HT1080 (cell line): ENCODE results near the gene NTNG1. TPM values are rescaled to one million over a fixed set of nuclear protein-coding genes. Genes with fewer than 3 reads are reported as not detected.

Experiments
- DNase-seq: peaks from one replicate; pipeline ENCODE4 v3.0.0-alpha.2; 2015; ENCODE audit warnings: low read depth
- total RNA-seq: library from RNA; depleted of rRNA; stranded (reverse); fragments of >200 nt; shearing (Covaris generic); gene quantifications from 2 replicates; pipeline ENCODE4 v1.2.3, GENCODE V29; 2014

Gene NTNG1
- total RNA-seq, 1 experiment from 2014 or later, result 16.0 TPM

DNA sequence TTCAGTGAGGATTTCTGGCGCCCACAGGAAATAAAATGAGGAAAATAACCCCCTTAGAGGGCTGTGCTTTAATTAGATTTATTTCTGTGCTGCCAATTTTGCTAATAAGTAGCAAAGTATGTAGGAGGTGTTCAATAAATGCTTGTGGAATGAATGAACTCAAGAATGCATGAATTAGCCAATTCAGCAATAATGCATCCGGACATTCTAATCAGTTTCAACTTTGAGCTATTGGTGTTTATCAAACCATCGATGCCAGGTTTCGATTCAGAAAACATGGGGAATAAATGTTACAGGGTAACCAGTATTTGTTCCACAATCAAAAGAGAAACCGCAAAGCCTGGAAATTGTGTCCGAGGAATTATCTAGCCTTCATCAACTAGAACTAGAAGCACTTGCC is 353.2 kb downstream of the NTNG1 start:
- no peak for DNase-seq

DNA sequence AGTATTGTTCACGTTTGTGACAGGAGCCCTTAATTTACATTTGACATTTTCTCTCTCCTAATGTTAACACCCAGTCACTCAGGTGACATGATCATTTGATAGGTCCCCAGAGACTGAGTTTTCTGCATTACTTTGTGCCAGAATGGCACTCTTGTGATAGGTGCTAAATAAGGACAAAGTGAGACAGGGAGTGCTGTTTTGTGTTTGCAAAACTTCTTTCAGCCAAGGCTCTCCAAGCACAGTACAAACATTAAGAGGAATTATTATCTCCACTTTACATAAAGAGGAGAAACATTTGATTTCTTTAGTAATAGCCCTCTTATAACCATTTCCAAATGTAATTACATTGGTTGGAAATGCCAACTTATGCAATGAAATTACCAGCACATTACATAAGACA is 355.2 kb downstream of the NTNG1 start:
- no peak for DNase-seq

DNA sequence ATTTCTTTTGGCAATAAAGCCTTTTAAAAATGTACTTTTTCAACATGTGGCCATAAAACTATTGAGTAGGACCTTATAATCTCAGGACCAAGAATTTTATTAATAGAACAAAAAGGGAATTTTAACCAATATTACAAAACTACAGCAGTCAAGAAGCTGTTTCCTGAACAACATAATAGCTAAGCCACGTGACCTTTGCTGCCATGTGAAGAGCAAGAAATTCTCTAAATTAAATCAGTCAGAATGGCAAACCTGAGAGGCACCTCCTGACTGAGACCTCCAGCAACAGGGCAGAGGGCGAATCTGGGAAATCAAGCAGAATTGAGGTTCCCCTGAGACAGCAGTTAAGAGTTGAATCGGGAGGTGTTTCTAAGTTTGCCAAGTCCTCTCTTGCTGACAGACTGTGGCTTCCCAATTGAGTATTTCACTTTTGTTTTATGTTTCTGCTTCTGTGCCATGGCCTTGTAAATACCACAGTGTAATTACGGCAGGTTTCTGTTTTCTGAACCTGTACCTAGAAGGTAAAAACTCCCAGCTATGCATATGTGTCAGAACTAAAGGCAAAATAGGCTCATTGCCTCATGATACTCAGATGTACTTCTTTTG is 358.4 kb downstream of the NTNG1 start:
- no peak for DNase-seq

DNA sequence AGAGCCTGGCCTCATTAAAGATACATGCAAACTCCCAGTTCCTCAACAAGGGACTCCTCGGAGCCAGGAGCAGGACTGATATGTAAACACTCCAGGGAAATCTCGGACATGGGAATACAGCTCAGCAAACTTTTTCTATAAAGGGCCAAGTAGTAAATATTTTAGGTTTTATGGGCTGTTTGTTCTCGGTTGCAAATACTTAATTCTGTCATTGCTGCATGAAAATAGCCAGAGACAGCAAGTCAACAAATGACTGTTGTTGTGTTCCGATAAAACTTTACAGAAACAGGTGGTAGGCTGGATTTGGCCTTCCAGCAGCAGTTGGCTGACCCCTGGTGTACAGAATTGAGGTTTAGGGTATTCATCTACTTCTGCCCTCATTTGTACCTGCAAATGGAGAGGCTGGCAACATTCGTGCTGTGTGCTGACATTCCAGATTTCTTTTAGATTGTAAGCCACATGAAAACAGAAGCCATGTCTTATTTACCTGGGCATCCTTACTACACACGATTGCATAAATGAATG is 360.3 kb downstream of the NTNG1 start:
- DNase-seq, result no peak

DNA sequence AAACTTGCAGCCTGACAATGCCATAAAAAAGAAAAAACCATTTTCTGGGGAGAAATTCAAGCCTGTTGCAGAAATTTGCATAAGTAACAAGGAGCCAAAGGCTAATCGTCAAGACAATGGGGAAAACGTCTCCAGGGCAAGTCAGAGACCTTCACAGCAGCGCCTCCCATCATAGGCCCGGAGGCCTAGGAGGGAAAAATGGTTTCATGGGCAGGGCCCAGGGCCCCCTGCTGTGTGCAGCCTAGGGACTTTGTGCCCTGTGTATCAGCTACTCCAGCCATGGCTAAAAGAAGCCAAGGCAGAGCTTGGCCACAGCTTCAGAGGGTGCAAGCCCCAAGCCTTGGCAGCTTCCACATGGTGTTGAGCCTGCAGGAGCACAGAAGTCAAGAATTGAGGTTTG is 369.5 kb downstream of the NTNG1 start:
- no peak for DNase-seq

DNA sequence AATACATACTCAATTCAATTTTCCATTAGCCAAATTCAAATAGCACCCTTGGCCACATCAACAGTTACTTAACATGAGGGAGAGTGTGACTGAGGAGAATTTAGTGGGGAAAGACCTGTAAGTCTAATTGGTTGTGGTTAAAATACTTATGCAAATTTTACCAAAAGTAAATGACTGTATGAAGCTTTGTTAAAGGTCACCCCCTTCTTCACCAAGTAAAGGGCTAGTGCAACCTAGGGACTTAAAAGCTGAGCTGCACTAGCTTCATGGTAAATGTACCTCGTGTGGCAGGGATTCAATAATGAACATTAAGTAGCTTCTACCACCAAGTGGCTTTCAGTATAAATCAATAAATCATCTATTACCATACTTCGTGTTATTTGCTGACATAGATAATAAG is 372.0 kb downstream of the NTNG1 start:
- no peak for DNase-seq

DNA sequence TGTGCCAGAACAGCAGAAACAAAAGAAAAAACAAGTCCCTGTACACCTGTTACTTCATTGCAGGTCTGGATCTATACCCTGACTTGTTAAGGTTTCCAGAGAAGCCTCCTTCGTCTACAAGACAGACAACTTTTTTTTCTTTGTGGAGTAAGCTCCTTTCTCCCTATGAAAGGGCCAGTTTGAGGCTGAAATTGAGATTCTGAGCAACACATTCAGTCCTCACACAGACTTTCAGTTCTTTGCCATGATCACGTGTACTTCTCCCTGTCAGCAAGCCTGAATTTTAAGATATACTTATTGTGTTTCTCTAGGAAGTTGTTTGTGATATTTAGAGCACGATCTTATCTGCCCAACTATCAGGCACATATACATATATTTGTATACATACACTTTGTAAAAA is 374.0 kb downstream of the NTNG1 start:
- no peak for DNase-seq

DNA sequence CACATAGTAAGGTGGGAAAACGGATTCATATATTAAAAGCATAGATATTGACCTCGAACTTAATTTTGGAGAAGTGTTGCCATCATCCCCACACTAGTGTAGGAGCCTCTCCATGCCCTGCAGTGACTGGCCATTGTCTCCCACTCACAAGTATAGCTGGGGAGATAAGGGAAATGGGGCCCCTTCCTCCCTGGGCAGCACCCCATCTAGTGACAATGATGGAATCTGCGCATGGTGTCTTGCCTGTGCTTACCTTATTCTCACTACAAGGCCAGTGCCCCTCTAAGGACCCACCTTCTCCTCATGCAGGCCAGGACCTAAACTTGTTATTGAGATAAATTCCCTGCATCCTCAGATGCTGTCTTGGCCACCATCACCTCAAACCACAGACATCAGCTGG is 374.9 kb downstream of the NTNG1 start:
- DNase-seq, result no peak

DNA sequence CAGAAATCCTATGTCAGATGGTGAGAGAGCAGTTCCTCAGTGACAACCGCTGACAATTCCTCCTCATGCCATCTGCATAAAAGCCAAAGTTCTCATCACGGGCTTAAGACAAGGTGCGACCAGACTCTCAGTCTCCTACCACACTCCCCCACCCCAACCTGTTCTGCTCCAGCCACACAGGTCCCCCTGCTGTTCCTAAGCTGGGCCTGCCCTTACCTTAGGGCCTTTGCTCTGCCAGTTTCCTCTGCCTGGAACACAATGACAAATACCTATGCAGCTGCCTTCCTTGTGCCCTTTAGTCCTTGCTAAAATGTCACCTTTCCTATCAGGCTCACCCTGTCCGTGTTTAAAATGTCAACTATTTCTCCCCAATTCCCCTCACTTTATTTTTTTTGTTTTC is 382.2 kb downstream of the NTNG1 start:
- no peak for DNase-seq

DNA sequence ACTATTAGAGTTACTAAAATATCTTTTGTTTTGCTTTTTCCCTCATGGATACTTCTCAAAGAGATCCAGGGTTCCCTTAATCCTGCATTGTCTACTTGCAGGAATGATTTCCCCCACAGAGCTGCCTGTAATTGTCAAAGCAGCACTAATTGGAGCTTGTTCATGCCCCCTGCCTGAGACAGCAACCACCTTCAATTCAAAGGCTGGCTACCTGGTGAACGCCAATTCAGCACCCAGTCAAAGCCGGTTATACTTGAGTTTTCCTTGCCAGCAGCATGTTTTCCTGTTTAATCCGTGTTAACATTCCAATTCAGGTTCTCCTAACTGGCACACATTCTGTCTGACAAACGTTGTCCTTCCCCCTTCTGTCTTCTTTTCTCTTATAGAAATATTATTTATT is 382.9 kb downstream of the NTNG1 start:
- no peak for DNase-seq

DNA sequence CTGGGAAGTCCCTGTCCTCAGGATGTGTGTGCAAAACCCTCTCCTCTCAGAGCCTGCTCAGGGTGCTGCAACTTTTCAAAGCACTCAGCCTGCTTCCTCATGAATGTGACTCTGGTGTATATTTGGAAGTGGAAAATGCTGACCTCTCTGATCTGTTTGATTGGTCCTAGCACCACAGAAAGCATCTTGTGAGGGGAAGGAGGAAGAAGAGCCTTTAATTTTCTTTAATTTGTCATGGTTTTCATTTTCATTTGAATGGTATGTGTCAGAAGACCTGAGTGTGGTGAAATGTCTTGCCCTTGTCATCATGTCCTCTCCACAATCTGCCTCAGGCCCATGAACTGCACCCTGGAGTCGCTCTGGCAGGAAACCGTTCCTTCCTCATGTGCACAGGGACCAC is 383.5 kb downstream of the NTNG1 start:
- no peak for DNase-seq

DNA sequence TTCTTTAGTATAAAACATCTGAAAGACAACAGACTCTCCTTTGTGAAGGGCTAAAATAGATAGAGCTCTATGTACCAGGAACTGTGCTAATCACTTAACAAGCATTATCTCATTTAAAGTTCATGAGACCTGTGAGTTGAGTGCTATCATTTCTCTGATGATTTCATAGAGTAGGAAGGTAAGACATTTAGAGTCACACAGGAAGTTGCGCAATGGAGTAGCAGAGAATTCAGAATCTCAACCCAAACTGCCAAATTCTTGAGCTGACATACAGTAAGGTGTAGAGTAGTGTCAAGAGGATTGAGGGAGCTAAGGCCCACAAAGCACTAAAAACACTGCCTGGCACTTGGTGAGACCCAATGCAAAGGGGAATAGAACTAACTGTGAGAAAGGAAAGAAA is 384.3 kb downstream of the NTNG1 start:
- peak; percentile 48 for DNase-seq

DNA sequence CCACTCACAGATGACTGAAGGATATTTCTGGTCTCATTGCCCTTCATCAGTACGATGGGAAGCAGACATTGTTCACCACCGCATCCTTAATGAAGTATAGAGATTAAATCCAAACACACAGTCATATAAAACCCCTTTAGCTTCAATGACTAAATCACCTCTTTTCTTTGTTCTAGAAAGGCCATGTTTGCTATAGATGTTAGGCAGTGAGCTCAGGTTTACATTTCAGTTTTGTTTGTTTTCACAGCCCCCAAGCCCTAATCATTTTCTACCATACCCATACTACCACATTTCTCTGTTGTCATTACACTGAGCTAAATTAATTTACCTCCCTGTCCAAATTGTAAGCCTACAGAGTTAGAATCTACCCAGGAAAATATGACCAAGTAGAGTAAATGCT is 385.1 kb downstream of the NTNG1 start:
- no peak for DNase-seq

DNA sequence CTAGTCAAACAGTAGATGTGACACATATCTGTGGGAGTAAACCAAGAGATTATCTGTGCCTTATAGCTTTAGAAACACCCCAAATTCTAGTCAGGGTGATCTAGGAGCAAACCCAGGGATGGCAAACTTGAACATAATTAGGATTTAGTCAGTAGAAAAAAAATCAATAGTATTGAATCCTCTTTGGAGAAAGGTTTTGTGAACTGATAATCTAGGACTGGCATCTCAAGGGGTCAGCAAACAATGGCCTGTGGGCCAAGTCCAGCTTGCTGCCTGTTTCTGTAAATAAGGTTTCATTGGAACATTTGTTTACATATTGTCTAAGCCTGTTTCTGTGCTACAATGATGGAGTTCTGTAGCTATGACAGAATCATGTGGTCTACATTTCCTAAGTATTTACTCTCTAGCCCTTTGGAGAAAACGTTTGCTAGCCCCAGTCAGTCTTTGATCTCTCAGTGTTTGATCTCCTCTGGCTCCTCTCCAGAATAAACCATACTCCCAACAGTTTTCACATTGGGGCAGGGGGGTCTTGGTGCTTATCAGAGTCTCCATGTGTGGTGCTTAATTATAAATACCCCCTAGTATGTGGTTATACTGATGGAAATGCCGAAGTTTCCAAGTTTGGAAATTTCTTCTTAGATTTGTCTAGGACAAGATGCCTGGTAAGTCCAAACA is 385.8 kb downstream of the NTNG1 start:
- DNase-seq, result no peak

DNA sequence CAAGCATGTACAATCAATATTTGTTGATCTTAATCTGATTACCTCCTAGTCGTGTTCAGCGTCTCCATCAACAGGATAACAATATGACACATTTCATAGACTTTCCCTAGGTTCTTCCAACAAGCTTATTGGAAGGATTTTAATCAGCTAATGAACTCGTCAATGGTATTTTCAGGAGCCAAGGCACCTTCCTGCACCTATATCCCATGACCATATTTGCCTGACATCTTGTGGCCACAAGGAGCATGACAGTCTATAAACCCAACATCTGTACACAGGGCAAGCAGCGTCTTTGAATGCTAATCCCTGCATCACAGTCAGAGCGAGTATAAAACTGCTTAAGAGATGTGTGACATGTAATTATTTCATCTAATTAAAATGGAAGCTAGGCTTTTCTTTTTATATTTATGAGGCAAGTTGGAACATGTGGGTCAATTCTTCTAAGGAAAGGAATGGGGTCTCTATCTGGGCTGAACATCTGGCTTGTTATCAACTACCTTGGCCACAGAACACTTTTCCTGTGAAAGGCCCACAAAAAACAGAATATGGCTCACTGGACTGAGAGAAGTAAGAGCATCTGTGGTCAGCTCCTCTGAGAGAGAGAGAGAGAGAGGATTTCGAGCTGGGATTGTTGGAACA is 388.8 kb downstream of the NTNG1 start:
- peak; percentile 46 for DNase-seq

DNA sequence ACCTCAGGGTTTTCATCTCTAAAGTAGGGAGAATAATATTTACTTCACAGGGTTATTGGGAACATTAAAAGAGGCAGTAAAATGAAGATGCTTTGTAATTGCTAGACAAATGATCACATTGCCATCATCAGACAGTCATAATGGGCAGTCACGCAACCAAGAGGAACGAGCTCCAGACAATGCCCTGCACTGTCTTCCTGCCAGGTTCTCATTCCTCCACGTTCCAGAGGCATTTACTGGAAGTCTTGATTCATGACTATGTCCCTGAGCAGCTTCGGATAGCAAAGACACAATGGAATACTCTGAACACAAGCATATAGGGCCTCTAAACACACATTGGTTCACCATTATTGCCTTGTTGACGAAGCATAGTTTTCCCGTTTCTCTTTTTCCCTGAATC is 389.7 kb downstream of the NTNG1 start:
- peak; percentile 25 for DNase-seq

DNA sequence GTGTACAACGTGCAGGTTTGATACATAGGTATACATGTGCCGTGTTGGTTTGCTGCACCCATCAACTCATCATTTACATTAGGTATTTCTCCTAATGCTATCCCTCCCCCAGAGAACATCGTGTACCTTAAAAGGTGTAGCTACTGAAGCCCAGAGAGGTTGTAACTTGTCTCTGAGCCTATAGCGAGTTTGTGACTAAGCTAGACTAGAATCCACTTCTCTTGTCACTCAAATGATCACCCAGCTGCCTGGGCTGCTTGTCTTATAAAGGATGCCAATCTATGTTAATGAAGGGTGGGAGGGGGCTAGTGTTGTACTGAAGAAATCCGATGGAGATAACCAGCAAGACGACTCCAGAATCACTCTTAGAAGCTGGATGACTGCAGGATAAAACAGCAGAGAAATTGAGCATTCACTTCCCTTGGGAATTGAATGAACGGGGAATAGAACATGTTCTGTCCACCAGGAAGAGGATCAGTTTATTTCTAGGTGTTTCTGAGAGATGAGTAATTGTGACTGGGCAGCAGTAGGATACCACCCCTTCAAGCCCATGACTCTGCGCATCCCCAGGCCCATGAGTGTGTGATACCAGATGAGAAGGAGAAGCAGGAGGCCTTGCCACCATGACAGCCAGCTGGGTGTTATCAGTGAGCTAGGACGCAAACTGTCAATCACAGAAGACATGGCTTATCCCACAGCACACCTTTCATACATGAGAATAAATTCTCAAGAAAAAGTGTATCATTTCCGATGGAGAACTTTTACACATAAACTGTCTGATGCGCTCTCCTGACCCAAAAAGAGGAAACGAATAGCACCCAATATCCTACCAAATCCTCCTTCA is 390.4 kb downstream of the NTNG1 start:
- DNase-seq, result no peak

DNA sequence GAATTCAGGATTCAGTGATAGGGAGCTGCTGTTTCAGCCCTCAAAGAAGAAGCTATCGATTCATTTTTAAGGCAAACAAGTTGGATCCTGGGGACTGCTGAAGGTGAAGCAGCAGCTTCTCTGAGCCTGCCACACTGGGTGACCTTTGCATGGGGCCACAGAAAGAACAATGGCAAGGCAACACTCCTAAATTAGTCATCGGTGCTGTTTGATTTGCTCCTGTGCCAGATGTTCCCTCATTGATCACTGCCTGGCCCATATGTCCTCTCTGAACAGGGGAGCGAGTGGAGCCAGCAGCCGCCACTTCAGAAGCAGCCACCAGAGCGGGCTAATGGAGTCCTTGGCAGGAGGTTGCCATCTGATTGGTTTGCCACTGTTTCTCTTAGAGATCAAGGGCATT is 391.5 kb downstream of the NTNG1 start:
- DNase-seq, result peak; percentile 18
